Nephron progenitor cell (in vitro differentiated cells): ENCODE results near the gene C2orf49.

ENCODE experiments used
- DNase-seq: peaks from one replicate; pipeline ENCODE4 v3.0.0; 2021
- H3K27ac Mint-ChIP-seq: 2 replicates; pipeline ENCODE4 v1.8.0; 2021; ENCODE audit warnings: mild to moderate bottlenecking, moderate library complexity, mixed read lengths
- H3K27me3 Mint-ChIP-seq: 2 replicates; pipeline ENCODE4 v1.8.0; 2021; ENCODE audit warnings: mild to moderate bottlenecking, low read depth, mixed read lengths; ENCODE audit not compliant: poor library complexity
- H3K36me3 Mint-ChIP-seq: 2 replicates; pipeline ENCODE4 v1.8.0; 2021; ENCODE audit warnings: low read depth, mixed read lengths
- H3K4me1 Mint-ChIP-seq: 2 replicates; pipeline ENCODE4 v1.8.0; 2021; ENCODE audit warnings: mixed read lengths
- H3K4me3 Mint-ChIP-seq: 2 replicates; pipeline ENCODE4 v1.8.0; 2021; ENCODE audit warnings: mild to moderate bottlenecking, moderate library complexity, mixed read lengths
- H3K9me3 Mint-ChIP-seq: 2 replicates; pipeline ENCODE4 v1.8.0; 2021; ENCODE audit warnings: mild to moderate bottlenecking, moderate library complexity, mixed read lengths
- CTCF ChIP-seq: fragments of 200-600 bp; sonication (generic); IDR thresholded peaks from 2 replicates; pipeline ENCODE4 v1.5.0; 2021; ENCODE audit warnings: antibody characterized with exemption

The C2orf49 gene

GRCh38 chr2:105294046-105294445 lies 43.3 kb upstream of the C2orf49 start:
- Mint-ChIP-seq H3K27me3 (no peaks in the 10 kb centered on the region), H3K4me3 (no peak overlapping the region), H3K36me3 (peaks cover 48% of the 10 kb centered on the region), H3K9me3 (no peaks in the 10 kb centered on the region), H3K4me1 (peaks cover 22% of the 10 kb centered on the region), H3K27ac (no peak overlapping the region)
- no peak for DNase-seq
- TF ChIP-seq CTCF = no peak

GRCh38 chr2:105294844-105295481 lies 42.4 kb upstream of the C2orf49 start:
- Mint-ChIP-seq H3K9me3 (no peaks in the 10 kb centered on the region), H3K27ac (no peak overlapping the region), H3K27me3 (no peaks in the 10 kb centered on the region), H3K4me1 (peaks cover 22% of the 10 kb centered on the region), H3K4me3 (no peak overlapping the region), H3K36me3 (peaks cover 48% of the 10 kb centered on the region)
- TF ChIP-seq CTCF = peak; percentile 60
- DNase-seq = peak; percentile 73

GRCh38 chr2:105296017-105296611 lies 41.2 kb upstream of the C2orf49 start:
- Mint-ChIP-seq H3K27ac (no peak overlapping the region), H3K4me3 (no peak overlapping the region), H3K4me1 (peaks cover 22% of the 10 kb centered on the region), H3K9me3 (no peaks in the 10 kb centered on the region), H3K36me3 (peaks cover 38% of the 10 kb centered on the region), H3K27me3 (no peaks in the 10 kb centered on the region)
- no peak for TF ChIP-seq CTCF
- DNase-seq = no peak

DNA sequence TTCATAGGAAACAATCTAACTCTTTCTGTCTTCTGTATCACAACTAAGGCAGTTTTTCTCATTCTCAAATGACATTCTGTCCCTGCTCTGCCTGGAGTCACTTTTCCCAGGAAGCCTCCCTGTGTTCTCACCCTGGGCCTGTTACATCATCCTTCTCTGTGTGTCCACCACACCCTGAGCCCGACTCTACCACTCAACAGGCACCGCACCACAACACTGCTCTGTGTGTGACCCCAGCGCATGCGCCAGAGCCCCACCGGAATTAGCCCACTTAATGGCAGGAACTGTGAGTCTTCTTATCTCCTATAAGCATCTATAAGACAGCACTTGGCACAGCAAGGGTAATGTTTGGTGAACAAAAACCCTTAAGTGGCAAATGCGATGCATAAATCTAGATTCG lies 40.1 kb upstream of the C2orf49 start:
- no peak for TF ChIP-seq CTCF
- DNase-seq = no peak
- no peaks in the 10 kb centered on the region for H3K27me3 Mint-ChIP-seq
- no peak overlapping the region for H3K27ac Mint-ChIP-seq
- no peaks in the 10 kb centered on the region for H3K9me3 Mint-ChIP-seq
- H3K4me1 Mint-ChIP-seq = peaks cover 20% of the 10 kb centered on the region
- no peak overlapping the region for H3K4me3 Mint-ChIP-seq
- peaks cover 31% of the 10 kb centered on the region for H3K36me3 Mint-ChIP-seq

GRCh38 chr2:105298017-105298416 lies 39.3 kb upstream of the C2orf49 start:
- no peak for TF ChIP-seq CTCF
- Mint-ChIP-seq H3K36me3 (peaks cover 31% of the 10 kb centered on the region), H3K4me3 (no peak overlapping the region), H3K27me3 (no peaks in the 10 kb centered on the region), H3K4me1 (peaks cover 12% of the 10 kb centered on the region), H3K9me3 (no peaks in the 10 kb centered on the region), H3K27ac (peak overlapping the region; percentile 18)
- DNase-seq = no peak

GRCh38 chr2:105299290-105299689 lies 38.0 kb upstream of the C2orf49 start:
- H3K4me1 Mint-ChIP-seq = peaks cover 3% of the 10 kb centered on the region
- no peaks in the 10 kb centered on the region for H3K27me3 Mint-ChIP-seq
- H3K9me3 Mint-ChIP-seq = no peaks in the 10 kb centered on the region
- DNase-seq = no peak
- no peak for TF ChIP-seq CTCF
- H3K4me3 Mint-ChIP-seq = no peak overlapping the region
- no peak overlapping the region for H3K27ac Mint-ChIP-seq
- peaks cover 23% of the 10 kb centered on the region for H3K36me3 Mint-ChIP-seq
